ENCODE measurements around the gene CCDC134. TPM values are rescaled to one million over a fixed set of nuclear protein-coding genes. Genes with fewer than 3 reads are reported as not detected.

CCDC134 gene
- total RNA-seq, 6 donors from 2014 or later, result 5.5 to 12.6 (median 8.8) TPM

DNA sequence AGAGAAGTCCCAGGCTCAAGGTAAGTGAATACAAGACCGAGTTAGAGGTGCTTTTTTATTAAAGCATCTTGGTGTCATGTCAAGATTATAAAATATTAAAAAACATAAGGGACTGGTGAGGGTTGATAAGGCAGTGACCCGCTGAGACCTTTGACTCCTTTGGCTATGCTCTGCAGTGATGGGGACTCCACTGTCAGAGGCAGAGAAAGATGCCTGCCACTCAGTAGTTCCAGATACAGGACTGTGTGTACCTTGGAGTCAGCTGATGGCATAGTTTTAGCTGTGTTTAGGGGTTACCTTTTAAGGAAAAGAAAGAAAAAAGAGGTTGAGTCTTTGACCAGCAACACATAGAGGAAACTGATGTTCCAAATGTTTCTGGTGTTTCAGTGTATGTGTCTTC lies 73.6 kb downstream of the CCDC134 start:
- Histone ChIP-seq H3K4me1 (no peaks in the 10 kb centered on the region), H3K36me3 (peaks cover 19 to 98% (median 76%) of the 10 kb centered on the region in 4 donors), H3K4me3 (no peak overlapping the region), H3K9me3 (no peaks in the 10 kb centered on the region), H3K27ac (no peak overlapping the region), H3K27me3 (no peaks in the 10 kb centered on the region)
- ATAC-seq (ENCODE audit: low FRiP score in 2 of 2) (no peak), DNase-seq (no peak)
- 94 to 98% methylated on average over 2 of the region's 2 CpGs for WGBS, 2 donors
- TF ChIP-seq EP300 (IDR thresholded peaks at IDR 0.05), result no peak
- no peak for TF ChIP-seq POLR2AphosphoS5 (IDR thresholded peaks at IDR 0.05)
- no peak for TF ChIP-seq CTCF (IDR thresholded peaks at IDR 0.05)
- TF ChIP-seq POLR2A (IDR thresholded peaks at IDR 0.05), result no peak

GRCh38 chr22:41875531-41876270 lies 75.2 kb downstream of the CCDC134 start:
- Histone ChIP-seq H3K27ac (no peak overlapping the region), H3K4me1 (no peaks in the 10 kb centered on the region), H3K27me3 (no peaks in the 10 kb centered on the region), H3K9me3 (no peaks in the 10 kb centered on the region), H3K4me3 (no peak overlapping the region), H3K36me3 (peaks cover 22 to 99% (median 75%) of the 10 kb centered on the region in 4 donors)
- TF ChIP-seq POLR2A (IDR thresholded peaks at IDR 0.05) (no peak), CTCF (IDR thresholded peaks at IDR 0.05) (no peak), EP300 (IDR thresholded peaks at IDR 0.05) (no peak), POLR2AphosphoS5 (IDR thresholded peaks at IDR 0.05) (no peak)
- 87 to 90% methylated on average over 10 of the region's 10 CpGs for WGBS, 2 donors
- DNase-seq, result no peak
- no peak for ATAC-seq (ENCODE audit: low FRiP score in 2 of 2)

Other genes with a start within 250 kb of the CCDC134 start
- 1 to 10 TPM; 1.3 to 8.4 (median 5.7) TPM for gene CSDC2, start 239.7 kb upstream of the CCDC134 start, total RNA-seq
- 100 to 1,000 TPM in 4 of 6 donors, 10 to 100 TPM in 2; 42.1 to 226 (median 105) TPM for gene PMM1, start 210.8 kb upstream of the CCDC134 start, total RNA-seq
- 10 to 100 TPM; 28.2 to 41.5 (median 31.1) TPM for gene DESI1, start 179.6 kb upstream of the CCDC134 start, total RNA-seq
- 100 to 1,000 TPM in 5 of 6 donors, 10 to 100 TPM in 1; 83.8 to 209 (median 167) TPM for gene XRCC6, start 179.4 kb upstream of the CCDC134 start, total RNA-seq
- 100 to 1,000 TPM in 3 of 6 donors, 10 to 100 TPM in 3; 40.9 to 124 (median 92.0) TPM for gene SNU13, start 111.8 kb upstream of the CCDC134 start, total RNA-seq
- gene MEI1, start 101.2 kb upstream of the CCDC134 start, total RNA-seq, result 10 to 100 TPM in 2 of 6 donors, 1 to 10 TPM in 3, under 1 TPM in 1; 0.89 to 20.7 (median 5.7) TPM
- gene SREBF2, start 32.4 kb downstream of the CCDC134 start, total RNA-seq, result 100 to 1,000 TPM; 124 to 175 (median 145) TPM
- gene SHISA8, start 114.4 kb downstream of the CCDC134 start, total RNA-seq, result under 1 TPM in 1 of 6 donors, not detected in 5; 0.17 TPM
- gene TNFRSF13C, start 126.1 kb downstream of the CCDC134 start, total RNA-seq, result 1 to 10 TPM in 1 of 6 donors, under 1 TPM in 5; 0.30 to 2.1 (median 0.78) TPM
- gene CENPM, start 146.5 kb downstream of the CCDC134 start, total RNA-seq, result 1 to 10 TPM in 5 of 6 donors, not detected in 1; 1.9 to 9.9 (median 7.3) TPM
- 1 to 10 TPM in 5 of 6 donors, under 1 TPM in 1; 0.79 to 1.6 (median 1.3) TPM for gene SEPTIN3, start 168.8 kb downstream of the CCDC134 start, total RNA-seq
- gene WBP2NL, start 198.1 kb downstream of the CCDC134 start, total RNA-seq, result 1 to 10 TPM in 4 of 6 donors, under 1 TPM in 2; 0.74 to 6.8 (median 2.0) TPM